Liver (tissue), 9 donors: Measurements from ENCODE around the gene DBNDD2. TPM values are rescaled to one million over a fixed set of nuclear protein-coding genes. Genes with fewer than 3 reads are reported as not detected.

Source experiments
- DNase-seq: peaks from one replicate; pipeline ENCODE4 v3.0.0-alpha.2; 2017; ENCODE audit warnings: low spot score
- H3K27ac ChIP-seq, 2 donors: one replicate each; pipeline ENCODE4 v1.7.0; 2013; ENCODE audit warnings: inconsistent platforms in 2 of 2, low read length in 2 of 2, control low read depth in 1 of 2, low read depth in 1 of 2, mild to moderate bottlenecking in 1 of 2
- H3K27me3 ChIP-seq, 4 donors: one replicate each; pipeline versions ENCODE4 v1.6.1 to v1.7.0; 2013; ENCODE audit warnings: low read length in 3 of 4, inconsistent platforms in 1 of 4, mild to moderate bottlenecking in 1 of 4, moderate library complexity in 1 of 4; ENCODE audit not compliant: control insufficient read depth in 4 of 4, insufficient read depth in 4 of 4
- H3K36me3 ChIP-seq, 4 donors: one replicate each; pipeline versions ENCODE4 v1.6.1 to v1.7.0; 2013; ENCODE audit warnings: low read length in 3 of 4, mild to moderate bottlenecking in 3 of 4, low read depth in 1 of 4, moderate library complexity in 1 of 4; ENCODE audit not compliant: control insufficient read depth in 4 of 4, insufficient read depth in 3 of 4
- H3K4me1 ChIP-seq, 4 donors: one replicate each; pipeline versions ENCODE4 v1.6.1 to v1.7.0; 2013; ENCODE audit warnings: low read length in 3 of 4, mild to moderate bottlenecking in 3 of 4, moderate library complexity in 1 of 4; ENCODE audit not compliant: control insufficient read depth in 4 of 4, insufficient read depth in 4 of 4
- H3K4me3 ChIP-seq, 3 donors: one replicate each; pipeline versions ENCODE4 v1.6.1 to v1.7.0; 2013; ENCODE audit warnings: low read length in 3 of 3, control low read depth in 1 of 3, low read depth in 1 of 3, mild to moderate bottlenecking in 1 of 3
- H3K9ac ChIP-seq, 2 donors: one replicate each; pipeline ENCODE4 v1.7.0; 2013; ENCODE audit warnings: low read length in 2 of 2, mild to moderate bottlenecking in 2 of 2, moderate library complexity in 2 of 2, control low read depth in 1 of 2, low read depth in 1 of 2
- H3K9me3 ChIP-seq, 4 donors: one replicate each; pipeline versions ENCODE4 v1.6.1 to v1.7.0; 2013; ENCODE audit warnings: low read length in 3 of 4; ENCODE audit not compliant: control insufficient read depth in 4 of 4
- EGR1 ChIP-seq, 2 donors: IDR thresholded peaks; 2 replicates each; pipeline ENCODE4 v1.6.1; 2016 to 2018; ENCODE audit warnings: antibody characterized with exemption in 2 of 2, low read depth in 2 of 2
- FOXA1 ChIP-seq: IDR thresholded peaks from 2 replicates; pipeline ENCODE4 v1.6.1; 2016; ENCODE audit warnings: antibody characterized with exemption
- FOXA2 ChIP-seq: IDR thresholded peaks from 2 replicates; pipeline ENCODE4 v1.6.1; 2016; ENCODE audit warnings: antibody characterized with exemption
- GABPA ChIP-seq, 2 donors: IDR thresholded peaks in 1 of 2; conservative IDR thresholded peaks in 1 of 2; 2 replicates each; pipeline ENCODE4 v1.6.1; 2016; ENCODE audit warnings: antibody characterized with exemption in 2 of 2, mild to moderate bottlenecking in 1 of 2, moderate library complexity in 1 of 2
- HNF4A ChIP-seq, 2 donors: conservative IDR thresholded peaks; 2 replicates each; pipeline ENCODE4 v1.6.1; 2016; ENCODE audit warnings: antibody characterized with exemption in 2 of 2, mild to moderate bottlenecking in 2 of 2
- HNF4G ChIP-seq: IDR thresholded peaks from 2 replicates; pipeline ENCODE4 v1.6.1; 2016; ENCODE audit warnings: antibody characterized with exemption
- JUND ChIP-seq, 2 donors: IDR thresholded peaks; 2 replicates each; pipeline ENCODE4 v1.6.1; 2016; ENCODE audit warnings: antibody characterized with exemption in 2 of 2
- MAX ChIP-seq: IDR thresholded peaks from 2 replicates; pipeline ENCODE4 v1.6.1; 2016; ENCODE audit warnings: antibody characterized with exemption
- NR2F2 ChIP-seq: IDR thresholded peaks from 2 replicates; pipeline ENCODE4 v1.6.1; 2016; ENCODE audit warnings: antibody characterized with exemption
- RAD21 ChIP-seq, 2 donors: IDR thresholded peaks; 2 replicates each; pipeline ENCODE4 v1.6.1; 2016; ENCODE audit warnings: antibody characterized with exemption in 2 of 2, mild to moderate bottlenecking in 2 of 2
- RXRA ChIP-seq, 2 donors: IDR thresholded peaks; 2 replicates each; pipeline ENCODE4 v1.6.1; 2017 to 2018; ENCODE audit warnings: antibody characterized with exemption in 2 of 2, mild to moderate bottlenecking in 1 of 2
- SP1 ChIP-seq: IDR thresholded peaks from 2 replicates; pipeline ENCODE4 v1.6.1; 2018; ENCODE audit warnings: antibody characterized with exemption, mild to moderate bottlenecking
- TAF1 ChIP-seq: conservative IDR thresholded peaks from 2 replicates; pipeline ENCODE4 v1.6.1; 2016; ENCODE audit warnings: antibody characterized with exemption, mild to moderate bottlenecking
- YY1 ChIP-seq: IDR thresholded peaks from 2 replicates; pipeline ENCODE4 v1.6.1; 2016; ENCODE audit warnings: antibody characterized with exemption, mild to moderate bottlenecking
- ZBTB33 ChIP-seq: IDR thresholded peaks from 2 replicates; pipeline ENCODE4 v1.6.1; 2016; ENCODE audit warnings: antibody characterized with exemption
- WGBS: extraction: QIAGEN DNeasy Blood & Tissue Kit; methylation state at CpG from one replicate; pipeline ENCODE4 v1.1.7; 2013; 5-methylcytosine and 5-hydroxymethylcytosine counted together
- polyA plus RNA-seq, 2 donors: library from polyadenylated mRNA; stranded (reverse) in 1 of 2; unstranded in 1 of 2; fragments of 200-250 nt in 1 of 2; fragments of >200 nt in 1 of 2; fragmentation: Nextera tagmentation in 1 of 2; extraction: Ambion mirVana in 1 of 2; gene quantifications; one replicate each; pipeline versions ENCODE4 v1.2.1 to v1.2.3, GENCODE V29; 2013 to 2015
- total RNA-seq, 2 donors: library from RNA; depleted of rRNA; stranded (reverse); fragments of >200 nt; gene quantifications; one replicate each; pipeline ENCODE4 v1.2.3, GENCODE V29; 2014
- TF ChIP-seq, protein P1 (sequence below): fragments of 150-350 bp; IDR thresholded peaks from 2 replicates; pipeline ENCODE4 v1.5.1; 2017; ENCODE audit warnings: improper control_type of control experiment, low read depth, low read length; ENCODE audit not compliant: missing input control
- TF ChIP-seq, protein P2 (sequence below): IDR thresholded peaks from 2 replicates; pipeline ENCODE4 v1.6.1; 2016; ENCODE audit warnings: antibody characterized with exemption
- TF ChIP-seq, protein P3 (sequence below): IDR thresholded peaks from 2 replicates; pipeline ENCODE4 v1.6.1; 2016; ENCODE audit warnings: antibody characterized with exemption, mild to moderate bottlenecking
- donor health status: healthy.
- donor health status: healthy.
- donor health status: healthy.
- donor health status: healthy.
- donor health status: healthy.

The DBNDD2 gene
- total and polyA plus RNA-seq, 4 donors = 2.1 to 4.6 (median 2.7) TPM

DNA sequence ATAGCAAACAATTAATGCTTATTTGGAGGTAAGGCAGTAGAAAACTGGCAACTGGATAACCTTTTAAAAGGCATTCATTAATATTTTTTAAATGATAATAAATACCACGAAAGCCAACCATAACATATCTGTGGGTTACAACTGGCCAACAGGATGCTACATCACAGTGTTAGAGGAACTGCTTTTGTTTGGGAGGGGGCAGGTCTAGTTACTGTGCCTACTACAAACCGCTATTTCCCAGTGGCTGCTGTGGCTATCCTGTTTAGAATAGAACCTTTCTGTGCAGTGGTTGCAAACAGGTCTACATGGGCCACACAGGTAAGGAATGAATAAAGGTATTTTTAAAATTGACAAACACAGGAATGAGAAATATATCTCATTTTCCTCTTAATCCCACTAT lies 8.8 kb downstream of the DBNDD2 start:
- Histone ChIP-seq H3K27me3 (no peaks in the 10 kb centered on the region), H3K9me3 (no peaks in the 10 kb centered on the region), H3K9ac (peak overlapping the region; percentile 53 to 61), H3K4me1 (peaks cover 7 to 23% (median 12%) of the 10 kb centered on the region in 4 donors), H3K36me3 (peaks cover 7 to 22% (median 14%) of the 10 kb centered on the region in 4 donors), H3K27ac (no peak overlapping the region), H3K4me3 (peak overlapping the region; percentile 72 to 87 (median 80))
- WGBS = 71% methylated on average over 2 of the region's 2 CpGs
- no peak for DNase-seq
- no peak for TF ChIP-seq FOXA2

GRCh38 chr20:45419188-45420091 lies 11.4 kb downstream of the DBNDD2 start:
- Histone ChIP-seq H3K27ac (no peak overlapping the region), H3K36me3 (peaks cover 16 to 41% (median 27%) of the 10 kb centered on the region in 4 donors)
- DNase-seq = no peak

More at GRCh38 chr20:45419188-45420091, 11.4 kb downstream of the DBNDD2 start:
- Histone ChIP-seq H3K9me3 (no peaks in the 10 kb centered on the region), H3K27me3 (no peaks in the 10 kb centered on the region), H3K4me3 (no peak overlapping the region), H3K9ac (no peak overlapping the region), H3K4me1 (peaks cover 7 to 23% (median 12%) of the 10 kb centered on the region in 4 donors)
- TF ChIP-seq EGR1 (IDR thresholded peaks at IDR 0.05; ENCODE audit: low read depth in 2 of 2) (peak in 1 of 2 donors; percentile 86), TAF1 (no peak), RXRA (IDR thresholded peaks at IDR 0.05) (peak in 1 of 2 donors; percentile 68), NR2F2 (no peak), YY1 (no peak), HNF4A (conservative IDR thresholded peaks at IDR 0.05) (peak in 1 of 2 donors; percentile 46), ZBTB33 (no peak), FOXA2 (peak; percentile 74), MAX (no peak), FOXA1 (no peak), HNF4G (no peak), RAD21 (IDR thresholded peaks at IDR 0.05) (no peak), GABPA (IDR thresholded peaks at IDR 0.05 in 1 of 2, conservative IDR thresholded peaks at IDR 0.05 in 1 of 2) (peak in 1 of 2 donors; percentile 41), SP1 (peak; percentile 38), JUND (IDR thresholded peaks at IDR 0.05) (peak; percentile 46 to 93)
- TF ChIP-seq, protein P1, sequence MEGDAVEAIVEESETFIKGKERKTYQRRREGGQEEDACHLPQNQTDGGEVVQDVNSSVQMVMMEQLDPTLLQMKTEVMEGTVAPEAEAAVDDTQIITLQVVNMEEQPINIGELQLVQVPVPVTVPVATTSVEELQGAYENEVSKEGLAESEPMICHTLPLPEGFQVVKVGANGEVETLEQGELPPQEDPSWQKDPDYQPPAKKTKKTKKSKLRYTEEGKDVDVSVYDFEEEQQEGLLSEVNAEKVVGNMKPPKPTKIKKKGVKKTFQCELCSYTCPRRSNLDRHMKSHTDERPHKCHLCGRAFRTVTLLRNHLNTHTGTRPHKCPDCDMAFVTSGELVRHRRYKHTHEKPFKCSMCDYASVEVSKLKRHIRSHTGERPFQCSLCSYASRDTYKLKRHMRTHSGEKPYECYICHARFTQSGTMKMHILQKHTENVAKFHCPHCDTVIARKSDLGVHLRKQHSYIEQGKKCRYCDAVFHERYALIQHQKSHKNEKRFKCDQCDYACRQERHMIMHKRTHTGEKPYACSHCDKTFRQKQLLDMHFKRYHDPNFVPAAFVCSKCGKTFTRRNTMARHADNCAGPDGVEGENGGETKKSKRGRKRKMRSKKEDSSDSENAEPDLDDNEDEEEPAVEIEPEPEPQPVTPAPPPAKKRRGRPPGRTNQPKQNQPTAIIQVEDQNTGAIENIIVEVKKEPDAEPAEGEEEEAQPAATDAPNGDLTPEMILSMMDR = no peak
- TF ChIP-seq, protein P2, sequence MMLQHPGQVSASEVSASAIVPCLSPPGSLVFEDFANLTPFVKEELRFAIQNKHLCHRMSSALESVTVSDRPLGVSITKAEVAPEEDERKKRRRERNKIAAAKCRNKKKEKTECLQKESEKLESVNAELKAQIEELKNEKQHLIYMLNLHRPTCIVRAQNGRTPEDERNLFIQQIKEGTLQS = no peak
- TF ChIP-seq, protein P3, sequence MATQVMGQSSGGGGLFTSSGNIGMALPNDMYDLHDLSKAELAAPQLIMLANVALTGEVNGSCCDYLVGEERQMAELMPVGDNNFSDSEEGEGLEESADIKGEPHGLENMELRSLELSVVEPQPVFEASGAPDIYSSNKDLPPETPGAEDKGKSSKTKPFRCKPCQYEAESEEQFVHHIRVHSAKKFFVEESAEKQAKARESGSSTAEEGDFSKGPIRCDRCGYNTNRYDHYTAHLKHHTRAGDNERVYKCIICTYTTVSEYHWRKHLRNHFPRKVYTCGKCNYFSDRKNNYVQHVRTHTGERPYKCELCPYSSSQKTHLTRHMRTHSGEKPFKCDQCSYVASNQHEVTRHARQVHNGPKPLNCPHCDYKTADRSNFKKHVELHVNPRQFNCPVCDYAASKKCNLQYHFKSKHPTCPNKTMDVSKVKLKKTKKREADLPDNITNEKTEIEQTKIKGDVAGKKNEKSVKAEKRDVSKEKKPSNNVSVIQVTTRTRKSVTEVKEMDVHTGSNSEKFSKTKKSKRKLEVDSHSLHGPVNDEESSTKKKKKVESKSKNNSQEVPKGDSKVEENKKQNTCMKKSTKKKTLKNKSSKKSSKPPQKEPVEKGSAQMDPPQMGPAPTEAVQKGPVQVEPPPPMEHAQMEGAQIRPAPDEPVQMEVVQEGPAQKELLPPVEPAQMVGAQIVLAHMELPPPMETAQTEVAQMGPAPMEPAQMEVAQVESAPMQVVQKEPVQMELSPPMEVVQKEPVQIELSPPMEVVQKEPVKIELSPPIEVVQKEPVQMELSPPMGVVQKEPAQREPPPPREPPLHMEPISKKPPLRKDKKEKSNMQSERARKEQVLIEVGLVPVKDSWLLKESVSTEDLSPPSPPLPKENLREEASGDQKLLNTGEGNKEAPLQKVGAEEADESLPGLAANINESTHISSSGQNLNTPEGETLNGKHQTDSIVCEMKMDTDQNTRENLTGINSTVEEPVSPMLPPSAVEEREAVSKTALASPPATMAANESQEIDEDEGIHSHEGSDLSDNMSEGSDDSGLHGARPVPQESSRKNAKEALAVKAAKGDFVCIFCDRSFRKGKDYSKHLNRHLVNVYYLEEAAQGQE = peak; percentile 32
- 76% methylated on average over 17 of the region's 17 CpGs for WGBS
